ENCODE measurements around the gene SLC29A3. TPM values are rescaled to one million over a fixed set of nuclear protein-coding genes. Genes with fewer than 3 reads are reported as not detected.

The SLC29A3 gene
- total and polyA plus RNA-seq, 7 donors: 0.64 to 2.2 (median 0.81) TPM

GRCh38 chr10:71334221-71334791, 15.2 kb downstream of the SLC29A3 start:
- TF ChIP-seq CTCF (IDR thresholded peaks at IDR 0.05): no peak
- WGBS, 3 donors: 85 to 88% (median 86%) methylated on average over 12 of the region's 12 CpGs
- ATAC-seq (no peak), DNase-seq (no peak)
- H3K27ac ChIP-seq: no peak overlapping the region
- no peak overlapping the region for H3K4me3 ChIP-seq
- H3K36me3 ChIP-seq (ENCODE audit: insufficient read depth in 1 of 2, low read depth in 1 of 2): peaks cover 0 to 6% of the 10 kb centered on the region in 2 donors
- H3K9me3 ChIP-seq: no peaks in the 10 kb centered on the region
- intact Hi-C loops (cut with DNase I): no loop called here
- H3K4me1 ChIP-seq: no peaks in the 10 kb centered on the region
- H3K27me3 ChIP-seq (ENCODE audit: insufficient read depth in 3 of 3, low read length in 2 of 3): no peaks in the 10 kb centered on the region

GRCh38 chr10:71335173-71335708, 16.2 kb downstream of the SLC29A3 start:
- Histone ChIP-seq H3K4me1 (no peaks in the 10 kb centered on the region), H3K4me3 (no peak overlapping the region), H3K36me3 (ENCODE audit: insufficient read depth in 1 of 2, low read depth in 1 of 2) (peaks cover 0 to 6% of the 10 kb centered on the region in 2 donors), H3K9me3 (no peaks in the 10 kb centered on the region), H3K27ac (no peak overlapping the region), H3K27me3 (ENCODE audit: insufficient read depth in 3 of 3, low read length in 2 of 3) (no peaks in the 10 kb centered on the region)
- intact Hi-C loops (cut with DNase I): no loop called here
- DNase-seq (no peak), ATAC-seq (no peak)
- 91 to 94% (median 92%) methylated on average over 15 of the region's 15 CpGs for WGBS, 3 donors
- TF ChIP-seq CTCF (IDR thresholded peaks at IDR 0.05): no peak

- Histone ChIP-seq H3K4me1 (no peaks in the 10 kb centered on the region), H3K27me3 (ENCODE audit: insufficient read depth in 3 of 3, low read length in 2 of 3) (no peaks in the 10 kb centered on the region), H3K36me3 (ENCODE audit: insufficient read depth in 1 of 2, low read depth in 1 of 2) (peaks cover 0 to 6% of the 10 kb centered on the region in 2 donors), H3K4me3 (no peak overlapping the region), H3K27ac (no peak overlapping the region), H3K9me3 (no peaks in the 10 kb centered on the region)
- no peak for TF ChIP-seq CTCF (IDR thresholded peaks at IDR 0.05)
- DNase-seq: no peak
- intact Hi-C loops (cut with DNase I): no loop called here
- ATAC-seq: no peak
- 80 to 85% (median 84%) methylated on average over 6 of the region's 6 CpGs for WGBS, 3 donors
Observed at GRCh38 chr10:71336632-71337031, 17.6 kb downstream of the SLC29A3 start.

GRCh38 chr10:71337219-71337701, 18.2 kb downstream of the SLC29A3 start:
- no peak for ATAC-seq
- Histone ChIP-seq H3K36me3 (ENCODE audit: insufficient read depth in 1 of 2, low read depth in 1 of 2) (peaks cover 0 to 6% of the 10 kb centered on the region in 2 donors), H3K9me3 (no peaks in the 10 kb centered on the region), H3K27me3 (ENCODE audit: insufficient read depth in 3 of 3, low read length in 2 of 3) (no peaks in the 10 kb centered on the region), H3K4me3 (no peak overlapping the region), H3K27ac (no peak overlapping the region), H3K4me1 (no peaks in the 10 kb centered on the region)
- WGBS, 3 donors: 93 to 95% (median 94%) methylated on average over 13 of the region's 13 CpGs
- no peak for TF ChIP-seq CTCF (IDR thresholded peaks at IDR 0.05)
- intact Hi-C loops (cut with DNase I): no loop called here
- DNase-seq: no peak

All from psoas muscle (tissue), 8 donors.